Tibial artery (tissue), 4 donors: ENCODE results near the gene OTOF.

Source experiments
- DNase-seq, 2 donors: peaks; one replicate each; pipeline ENCODE4 v3.0.0-alpha.2; 2019
- H3K27ac ChIP-seq, 2 donors: fragments of 200-600 bp; sonication (generic) in 1 of 2; 1 replicate in 1 of 2; 2 replicates in 1 of 2; pipeline ENCODE4 v1.5.1; 2018 to 2019; ENCODE audit warnings: mild to moderate bottlenecking in 1 of 2
- H3K27me3 ChIP-seq, 2 donors: fragments of 200-600 bp; sonication (generic) in 1 of 2; one replicate each; pipeline versions ENCODE4 v1.5.1 to v1.6.0; 2016 to 2019
- H3K36me3 ChIP-seq, 3 donors: fragments of 200-600 bp; sonication (generic) in 2 of 3; one replicate each; pipeline ENCODE4 v1.5.1; 2016 to 2019; ENCODE audit warnings: mild to moderate bottlenecking in 2 of 3
- H3K4me1 ChIP-seq, 4 donors: fragments of 200-600 bp; sonication (generic) in 2 of 4; 1 replicate in 3 of 4; 2 replicates in 1 of 4; pipeline ENCODE4 v1.5.1; 2016 to 2019
- H3K4me3 ChIP-seq, 2 donors: fragments of 200-600 bp; sonication (generic) in 1 of 2; 1 replicate in 1 of 2; 2 replicates in 1 of 2; pipeline ENCODE4 v1.5.1; 2018 to 2019; ENCODE audit warnings: mild to moderate bottlenecking in 2 of 2
- H3K9me3 ChIP-seq, 3 donors: fragments of 200-600 bp; sonication (generic) in 1 of 3; one replicate each; pipeline ENCODE4 v1.5.1; 2016 to 2019
- intact Hi-C: fragments of 100-400 bp; cut with DNase I; formaldehyde crosslinking; loops from one replicate; pipeline ENCODE4 v1.15.0; 2023; ENCODE audit warnings: low total_unique reads
- TF ChIP-seq, protein P1 (sequence below), 2 experiments: fragments of 200-600 bp in 1 of 2; fragments of 450-650 bp in 1 of 2; IDR thresholded peaks; one replicate each; pipeline ENCODE4 v1.5.1; 2017 to 2019; ENCODE audit warnings: antibody characterized with exemption in 2 of 2, mild to moderate bottlenecking in 1 of 2, moderate library complexity in 1 of 2

Gene OTOF

DNA sequence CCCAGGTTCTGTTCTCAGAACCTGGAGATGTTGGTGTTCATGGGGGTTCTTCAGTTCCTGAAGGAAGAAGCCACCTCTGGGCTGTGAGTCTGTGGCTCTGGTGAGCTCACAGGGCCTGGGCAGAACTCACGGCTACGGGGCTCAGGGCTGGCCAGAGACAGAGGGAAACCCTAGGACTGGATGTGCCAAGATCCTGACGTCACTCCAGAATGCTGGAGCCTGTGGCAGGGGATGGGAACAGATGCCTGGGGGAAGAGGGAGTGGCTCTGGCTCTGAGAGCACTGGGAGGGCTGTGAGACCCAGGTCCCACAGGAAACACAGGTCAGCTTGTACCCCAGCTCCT is at the start of gene OTOF:
OTOF (minus strand) TSS at position 214 of the 343 bp plus-strand sequence.
- TF ChIP-seq, protein P1, sequence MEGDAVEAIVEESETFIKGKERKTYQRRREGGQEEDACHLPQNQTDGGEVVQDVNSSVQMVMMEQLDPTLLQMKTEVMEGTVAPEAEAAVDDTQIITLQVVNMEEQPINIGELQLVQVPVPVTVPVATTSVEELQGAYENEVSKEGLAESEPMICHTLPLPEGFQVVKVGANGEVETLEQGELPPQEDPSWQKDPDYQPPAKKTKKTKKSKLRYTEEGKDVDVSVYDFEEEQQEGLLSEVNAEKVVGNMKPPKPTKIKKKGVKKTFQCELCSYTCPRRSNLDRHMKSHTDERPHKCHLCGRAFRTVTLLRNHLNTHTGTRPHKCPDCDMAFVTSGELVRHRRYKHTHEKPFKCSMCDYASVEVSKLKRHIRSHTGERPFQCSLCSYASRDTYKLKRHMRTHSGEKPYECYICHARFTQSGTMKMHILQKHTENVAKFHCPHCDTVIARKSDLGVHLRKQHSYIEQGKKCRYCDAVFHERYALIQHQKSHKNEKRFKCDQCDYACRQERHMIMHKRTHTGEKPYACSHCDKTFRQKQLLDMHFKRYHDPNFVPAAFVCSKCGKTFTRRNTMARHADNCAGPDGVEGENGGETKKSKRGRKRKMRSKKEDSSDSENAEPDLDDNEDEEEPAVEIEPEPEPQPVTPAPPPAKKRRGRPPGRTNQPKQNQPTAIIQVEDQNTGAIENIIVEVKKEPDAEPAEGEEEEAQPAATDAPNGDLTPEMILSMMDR (IDR thresholded peaks at IDR 0.05) = no peak
- Histone ChIP-seq H3K27ac (no peak within 1 kb of the TSS), H3K36me3 (no peaks in the 10 kb centered on the region), H3K27me3 (no peaks in the 10 kb centered on the region), H3K4me1 (peaks cover 0 to 4% (median 0%) of the 10 kb centered on the region in 4 donors), H3K4me3 (no peak within 1 kb of the TSS), H3K9me3 (no peaks in the 10 kb centered on the region)
- peak in 1 of 2 donors; percentile 40 for DNase-seq
- intact Hi-C loops = no loop called here

- intact Hi-C loops = no loop called here
- Histone ChIP-seq H3K4me1 (no peaks in the 10 kb centered on the region), H3K27me3 (peaks cover 0 to 41% of the 10 kb centered on the region in 2 donors), H3K4me3 (no peak overlapping the region), H3K36me3 (no peaks in the 10 kb centered on the region), H3K27ac (no peak overlapping the region), H3K9me3 (no peaks in the 10 kb centered on the region)
- TF ChIP-seq, protein P1 (IDR thresholded peaks at IDR 0.05) = no peak
- no peak for DNase-seq
Observed at GRCh38 chr2:26526589-26526988, 48.7 kb upstream of the OTOF start.

DNA sequence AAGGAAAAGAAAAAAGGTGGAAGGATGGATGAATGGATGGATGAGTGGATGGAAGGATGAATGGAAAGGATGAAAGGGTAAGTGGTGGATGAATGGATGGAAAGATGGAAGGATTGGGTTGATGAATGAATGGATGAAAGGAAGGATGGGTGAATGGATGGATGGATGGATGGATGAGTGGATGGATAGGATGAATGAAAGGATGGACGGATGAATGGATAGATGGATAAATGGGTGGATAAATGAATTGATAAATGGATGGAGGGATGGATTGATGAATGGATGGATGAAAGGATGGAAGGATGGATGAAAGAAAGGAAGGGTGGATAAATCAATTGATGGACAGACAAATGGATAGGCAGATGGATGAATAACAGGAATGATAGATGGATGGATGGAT is 48.2 kb upstream of the OTOF start:
- H3K4me1 ChIP-seq = no peaks in the 10 kb centered on the region
- H3K4me3 ChIP-seq = no peak overlapping the region
- TF ChIP-seq, protein P1 (IDR thresholded peaks at IDR 0.05) = no peak
- H3K36me3 ChIP-seq = no peaks in the 10 kb centered on the region
- intact Hi-C loops = no loop called here
- H3K9me3 ChIP-seq = no peaks in the 10 kb centered on the region
- peaks cover 0 to 45% of the 10 kb centered on the region in 2 donors for H3K27me3 ChIP-seq
- no peak for DNase-seq
- H3K27ac ChIP-seq = no peak overlapping the region

GRCh38 chr2:26523750-26524149 is 45.8 kb upstream of the OTOF start:
- intact Hi-C loops = no loop called here
- Histone ChIP-seq H3K4me1 (no peaks in the 10 kb centered on the region), H3K27ac (no peak overlapping the region), H3K9me3 (no peaks in the 10 kb centered on the region), H3K36me3 (no peaks in the 10 kb centered on the region), H3K4me3 (no peak overlapping the region), H3K27me3 (peaks cover 0 to 43% of the 10 kb centered on the region in 2 donors)
- peak in 1 of 2 donors; percentile 21 for DNase-seq
- TF ChIP-seq, protein P1 (IDR thresholded peaks at IDR 0.05) = no peak

- no peaks in the 10 kb centered on the region for H3K36me3 ChIP-seq
- peaks cover 0 to 42% of the 10 kb centered on the region in 2 donors for H3K27me3 ChIP-seq
- TF ChIP-seq, protein P1 (IDR thresholded peaks at IDR 0.05) = no peak
- intact Hi-C loops = no loop called here
- no peak overlapping the region for H3K4me3 ChIP-seq
- no peak for DNase-seq
- H3K27ac ChIP-seq = no peak overlapping the region
- H3K4me1 ChIP-seq = no peaks in the 10 kb centered on the region
- H3K9me3 ChIP-seq = no peaks in the 10 kb centered on the region
Observed at GRCh38 chr2:26522751-26523171, 44.8 kb upstream of the OTOF start.

DNA sequence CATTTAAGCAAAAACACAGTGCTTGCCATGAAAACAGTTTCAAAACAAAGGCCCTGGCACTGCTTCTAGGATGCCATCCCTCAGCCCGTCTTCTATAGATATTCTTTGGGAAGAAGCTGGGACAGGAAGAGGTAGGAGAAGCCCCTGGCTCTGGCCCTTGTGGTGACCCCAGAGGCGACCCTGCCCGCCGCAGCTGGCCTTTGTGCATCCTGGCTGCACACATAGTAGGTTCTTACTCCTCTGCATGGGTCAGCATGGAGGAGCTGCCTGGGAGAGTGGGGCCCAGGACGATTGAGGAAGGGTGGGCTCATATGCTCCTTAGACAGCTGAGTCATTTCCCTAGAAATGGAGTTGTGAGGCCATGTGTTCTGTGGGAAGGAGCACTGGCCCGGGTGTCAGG is 44.4 kb upstream of the OTOF start:
- H3K4me3 ChIP-seq = no peak overlapping the region
- peak in 1 of 2 donors; percentile 43 for DNase-seq
- intact Hi-C loops = no loop called here
- TF ChIP-seq, protein P1 (IDR thresholded peaks at IDR 0.05) = no peak
- peaks cover 0 to 40% of the 10 kb centered on the region in 2 donors for H3K27me3 ChIP-seq
- no peaks in the 10 kb centered on the region for H3K9me3 ChIP-seq
- H3K4me1 ChIP-seq = no peaks in the 10 kb centered on the region
- H3K27ac ChIP-seq = no peak overlapping the region
- no peaks in the 10 kb centered on the region for H3K36me3 ChIP-seq
